Esophagus squamous epithelium (tissue), 5 donors: ENCODE results near the gene PLA2G4B. TPM values are rescaled to one million over a fixed set of nuclear protein-coding genes. Genes with fewer than 3 reads are reported as not detected.

Source experiments
- DNase-seq: peaks from one replicate; lab custom pipeline; 2025; lab: John Stamatoyannopoulos, UW
- H3K27ac ChIP-seq, 4 donors: fragments of 200-600 bp; sonication (generic); one replicate each; pipeline ENCODE4 v1.5.1; 2016 to 2019; ENCODE audit warnings: mild to moderate bottlenecking in 1 of 4
- H3K27me3 ChIP-seq, 4 donors: fragments of 200-600 bp; sonication (generic); 1 replicate in 3 of 4; 2 replicates in 1 of 4; pipeline versions ENCODE4 v1.5.1 to v1.6.0; 2017 to 2021; ENCODE audit warnings: antibody characterized with exemption in 1 of 4
- H3K36me3 ChIP-seq, 3 donors: fragments of 200-600 bp; sonication (generic); one replicate each; pipeline ENCODE4 v1.5.1; 2016 to 2019
- H3K4me1 ChIP-seq, 3 donors: fragments of 200-600 bp; sonication (generic); one replicate each; pipeline ENCODE4 v1.5.1; 2017 to 2019
- H3K4me3 ChIP-seq, 4 donors: fragments of 200-600 bp; sonication (generic); 1 replicate in 3 of 4; 2 replicates in 1 of 4; pipeline ENCODE4 v1.5.1; 2016 to 2019; ENCODE audit warnings: mild to moderate bottlenecking in 2 of 4, moderate library complexity in 1 of 4
- H3K9me3 ChIP-seq, 3 donors: fragments of 200-600 bp; sonication (generic); one replicate each; pipeline ENCODE4 v1.5.1; 2016 to 2019
- CTCF ChIP-seq, 6 experiments: fragments of 450-650 bp in 4 of 6; fragments of 200-600 bp in 2 of 6; sonication (generic) in 2 of 6; IDR thresholded peaks; one replicate each; pipeline ENCODE4 v1.5.1; 2016 to 2019; ENCODE audit warnings: antibody characterized with exemption in 6 of 6, mild to moderate bottlenecking in 4 of 6, moderate library complexity in 4 of 6
- POLR2A ChIP-seq, 4 donors: fragments of 450-650 bp; IDR thresholded peaks; one replicate each; pipeline ENCODE4 v1.6.1; 2017; ENCODE audit warnings: antibody characterized with exemption in 4 of 4, mild to moderate bottlenecking in 4 of 4, moderate library complexity in 3 of 4
- WGBS, 2 donors: methylation state at CpG; one replicate each; pipeline ENCODE4 v1.1.5; 2018; 5-methylcytosine and 5-hydroxymethylcytosine counted together
- intact Hi-C: fragments of 100-400 bp; cut with DNase I; formaldehyde crosslinking; loops from one replicate; pipeline ENCODE4 v1.15.0; 2022
- total RNA-seq, 4 donors: library from RNA; depleted of rRNA; stranded (reverse); fragments of >200 nt; gene quantifications; one replicate each; pipeline ENCODE4 v1.1.0, GENCODE V29; 2016
- donor health status: DM: yes; HTN: yes; CAD: no.

The PLA2G4B gene
- total RNA-seq, 4 donors from 2014 or later, result 26.5 to 58.9 (median 39.7) TPM

GRCh38 chr15:41825572-41826535 lies 12.8 kb upstream of the PLA2G4B start:
- Histone ChIP-seq H3K9me3 (no peaks in the 10 kb centered on the region), H3K4me1 (peaks cover 19 to 44% (median 27%) of the 10 kb centered on the region in 3 donors), H3K36me3 (peaks cover 35 to 57% (median 41%) of the 10 kb centered on the region in 3 donors), H3K27ac (peak overlapping the region in 3 of 4 donors; percentile 43 to 97 (median 94)), H3K27me3 (no peaks in the 10 kb centered on the region), H3K4me3 (no peak overlapping the region)
- intact Hi-C loops, result no loop called here
- WGBS, 2 donors, result 72 to 75% methylated on average over 7 to 9 of the region's 13 CpGs
- TF ChIP-seq CTCF (IDR thresholded peaks at IDR 0.05), result no peak
- no peak for DNase-seq

- intact Hi-C loops, result no loop called here
- TF ChIP-seq CTCF (IDR thresholded peaks at IDR 0.05) (no peak), POLR2A (IDR thresholded peaks at IDR 0.05) (no peak)
- Histone ChIP-seq H3K4me3 (peak overlapping the region; percentile 61 to 86 (median 77)), H3K4me1 (peaks cover 26 to 56% (median 42%) of the 10 kb centered on the region in 3 donors), H3K27ac (peak overlapping the region; percentile 89 to 97 (median 92)), H3K9me3 (no peaks in the 10 kb centered on the region), H3K36me3 (peaks cover 22 to 57% (median 33%) of the 10 kb centered on the region in 3 donors), H3K27me3 (no peaks in the 10 kb centered on the region)
- 1 to 4% methylated on average over 19 to 32 of the region's 37 CpGs for WGBS, 2 donors
- no peak for DNase-seq
These were observed 11.3 kb upstream of the PLA2G4B start for GRCh38 chr15:41827290-41827879.

GRCh38 chr15:41827880-41828806 lies 10.5 kb upstream of the PLA2G4B start, which contains the start of gene JMJD7:
Gene JMJD7, plus strand, starts transcription at chr15:41828092. Its CDS starts 33 bp downstream, at chr15:41828125.
- Histone ChIP-seq H3K4me1 (peaks cover 28 to 63% (median 44%) of the 10 kb centered on the region in 3 donors), H3K9me3 (no peaks in the 10 kb centered on the region), H3K27me3 (no peaks in the 10 kb centered on the region), H3K27ac (peak within 1 kb of the TSS; percentile 89 to 97 (median 92)), H3K4me3 (peak within 1 kb of the TSS; percentile 61 to 86 (median 77)), H3K36me3 (peaks cover 14 to 52% (median 25%) of the 10 kb centered on the region in 3 donors)
- intact Hi-C loops, result no loop called here
- DNase-seq, result peak; percentile 74
- TF ChIP-seq CTCF (IDR thresholded peaks at IDR 0.05) (peak in 1 of 6 experiments; percentile 5), POLR2A (IDR thresholded peaks at IDR 0.05) (peak in 3 of 4 donors; percentile 68 to 87 (median 77))
- 0 to 1% methylated on average over 19 to 22 of the region's 66 CpGs for WGBS, 2 donors

- intact Hi-C loops, result no loop called here
- no peaks in the 10 kb centered on the region for H3K9me3 ChIP-seq
- TF ChIP-seq CTCF (IDR thresholded peaks at IDR 0.05) (no peak), POLR2A (IDR thresholded peaks at IDR 0.05) (no peak)
- H3K27me3 ChIP-seq, result no peaks in the 10 kb centered on the region
- DNase-seq, result no peak
- H3K4me1 ChIP-seq, result peaks cover 28 to 69% (median 49%) of the 10 kb centered on the region in 3 donors
- H3K27ac ChIP-seq, result peak overlapping the region; percentile 89 to 97 (median 92)
- WGBS, 2 donors, result 4 to 24% methylated on average over 6 of the region's 6 CpGs
- peak overlapping the region; percentile 61 to 86 (median 77) for H3K4me3 ChIP-seq
- H3K36me3 ChIP-seq, result peaks cover 8 to 45% (median 19%) of the 10 kb centered on the region in 3 donors
These were observed 9.9 kb upstream of the PLA2G4B start for GRCh38 chr15:41828807-41829141.
